D721Med (cell line): ENCODE measurements around the gene GPN1.
"Not testable (repeated sequence)": the region's sequence is repeated elsewhere in the genome, so short reads cannot be mapped to it uniquely, and the experiment has no call there.

ENCODE experiments used
- DNase-seq: peaks from one replicate; pipeline ENCODE4 v3.0.0; 2011; ENCODE audit warnings: low spot score; ENCODE audit not compliant: insufficient read length
- FAIRE-seq: peaks from 2 replicates; lab custom pipeline; 2011; peaks lifted over from hg19 to GRCh38; lab: Jason Lieb, UNC
- CTCF ChIP-seq: IDR thresholded peaks from 2 replicates; pipeline ENCODE4 v1.5.1; 2012; ENCODE audit warnings: mild to moderate bottlenecking, control low read depth; ENCODE audit not compliant: insufficient read depth; ENCODE audit errors: missing control alignments

GPN1 gene

GRCh38 chr2:27584597-27584996, 44.3 kb upstream of the GPN1 start:
- DNase-seq (no peak), FAIRE-seq (no peak)
- TF ChIP-seq CTCF, result no peak

- no peak for TF ChIP-seq CTCF
- FAIRE-seq, result no peak
- no peak for DNase-seq
These were observed 41.8 kb upstream of the GPN1 start for GRCh38 chr2:27587025-27587424.

GRCh38 chr2:27588308-27588707, 40.5 kb upstream of the GPN1 start:
- no peak for FAIRE-seq

GRCh38 chr2:27591745-27592144, 37.1 kb upstream of the GPN1 start:
- no peak for DNase-seq
- no peak for TF ChIP-seq CTCF
- no peak for FAIRE-seq

More at GRCh38 chr2:27588308-27588707, 40.5 kb upstream of the GPN1 start:
- TF ChIP-seq CTCF, result no peak
- no peak for DNase-seq

GRCh38 chr2:27593240-27593639, 35.6 kb upstream of the GPN1 start:
- DNase-seq (no peak), FAIRE-seq (no peak)
- TF ChIP-seq CTCF, result no peak

GRCh38 chr2:27594020-27594703, 34.7 kb upstream of the GPN1 start:
- not testable (repeated sequence) for FAIRE-seq, DNase-seq

- not testable (repeated sequence) for DNase-seq, FAIRE-seq
These were observed 33.4 kb upstream of the GPN1 start for GRCh38 chr2:27595412-27595811.

- FAIRE-seq, result no peak
- TF ChIP-seq CTCF, result no peak
- no peak for DNase-seq
These were observed 32.2 kb upstream of the GPN1 start for GRCh38 chr2:27596627-27597026.
